Measurements from ENCODE around the gene VASN. TPM values are rescaled to one million over a fixed set of nuclear protein-coding genes. Genes with fewer than 3 reads are reported as not detected.
A peak's percentile ranks its signal among the peaks of the same experiment; 100 is the strongest.

Gene VASN
- total RNA-seq, 1 donor from 2014 or later = 1.6 TPM

DNA sequence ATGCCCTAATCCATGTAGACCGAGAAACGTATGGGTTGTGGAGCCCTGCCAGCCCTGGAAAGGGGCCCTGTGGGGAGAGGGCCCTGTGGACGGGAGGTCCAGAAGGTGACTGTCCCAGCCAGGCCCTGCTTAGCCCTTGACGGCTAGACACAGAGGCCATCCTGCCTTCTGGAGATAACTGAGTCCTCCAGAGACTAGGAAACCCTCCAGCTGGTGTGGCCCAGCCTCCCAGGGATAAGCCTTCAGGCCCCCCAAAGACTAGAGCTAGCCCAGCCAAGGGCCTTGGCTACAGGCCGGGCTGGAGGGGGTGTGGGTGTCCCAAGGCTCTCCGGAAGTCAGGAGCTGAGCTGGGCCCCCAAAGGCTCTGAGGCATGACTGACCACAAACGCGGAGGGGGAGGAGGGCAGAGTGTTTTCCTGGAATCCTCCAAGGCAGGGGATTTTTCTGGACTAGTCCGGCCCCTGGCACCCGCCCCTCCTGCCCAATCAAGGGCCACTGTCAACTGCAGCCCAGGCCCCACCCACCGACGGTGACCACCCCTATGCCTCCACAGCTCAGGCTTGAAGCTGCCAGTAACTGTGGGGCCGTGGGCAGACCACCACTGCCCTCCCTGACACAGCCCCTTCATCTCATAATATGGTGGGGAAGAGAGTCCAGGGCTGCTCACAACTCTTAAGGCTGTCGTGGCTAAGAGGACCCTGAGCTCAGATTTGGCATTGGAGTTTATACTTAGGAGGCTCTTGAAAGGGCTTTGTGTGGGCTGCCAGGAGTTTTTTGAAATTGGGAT, 885 bp upstream of the VASN start:
- no peak for DNase-seq (ENCODE audit: low read depth in 2 of 2)

GRCh38 chr16:4372001-4372577, 441 bp downstream of the VASN start:
- DNase-seq (ENCODE audit: low read depth in 2 of 2) = peak; percentile 23 to 38

- peak in 1 of 2 donors; percentile 88 for DNase-seq (ENCODE audit: low read depth in 2 of 2)
Measured at GRCh38 chr16:4372578-4373355, 1.1 kb downstream of the VASN start.

DNA sequence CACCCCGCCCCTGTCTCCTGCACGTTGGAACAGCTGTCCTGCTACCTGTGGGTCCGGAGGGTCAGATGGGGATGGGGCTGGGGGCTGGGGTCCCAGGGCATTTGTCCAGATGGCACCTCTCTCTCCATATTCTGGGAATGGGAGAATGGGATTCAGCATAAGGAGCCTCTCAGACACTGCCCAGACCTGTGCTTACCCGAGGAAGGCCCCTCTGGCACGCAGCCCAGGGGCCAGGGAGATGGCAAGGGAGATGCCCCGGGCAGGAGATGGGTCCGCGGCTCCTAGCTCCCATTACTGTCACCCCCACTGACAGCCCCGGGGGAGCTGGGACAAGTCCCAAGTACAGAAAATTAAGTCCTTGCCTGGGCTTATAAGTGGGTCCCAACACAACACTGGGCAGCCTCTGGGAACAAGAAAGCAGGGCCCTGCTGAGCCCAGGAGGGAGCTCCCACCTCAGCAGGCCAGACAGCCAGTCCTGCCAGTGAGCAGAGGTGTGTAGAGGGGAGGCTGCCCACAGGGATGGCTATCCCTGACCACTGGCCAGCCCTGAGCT, 1.8 kb downstream of the VASN start:
- no peak for DNase-seq (ENCODE audit: low read depth in 2 of 2)

DNA sequence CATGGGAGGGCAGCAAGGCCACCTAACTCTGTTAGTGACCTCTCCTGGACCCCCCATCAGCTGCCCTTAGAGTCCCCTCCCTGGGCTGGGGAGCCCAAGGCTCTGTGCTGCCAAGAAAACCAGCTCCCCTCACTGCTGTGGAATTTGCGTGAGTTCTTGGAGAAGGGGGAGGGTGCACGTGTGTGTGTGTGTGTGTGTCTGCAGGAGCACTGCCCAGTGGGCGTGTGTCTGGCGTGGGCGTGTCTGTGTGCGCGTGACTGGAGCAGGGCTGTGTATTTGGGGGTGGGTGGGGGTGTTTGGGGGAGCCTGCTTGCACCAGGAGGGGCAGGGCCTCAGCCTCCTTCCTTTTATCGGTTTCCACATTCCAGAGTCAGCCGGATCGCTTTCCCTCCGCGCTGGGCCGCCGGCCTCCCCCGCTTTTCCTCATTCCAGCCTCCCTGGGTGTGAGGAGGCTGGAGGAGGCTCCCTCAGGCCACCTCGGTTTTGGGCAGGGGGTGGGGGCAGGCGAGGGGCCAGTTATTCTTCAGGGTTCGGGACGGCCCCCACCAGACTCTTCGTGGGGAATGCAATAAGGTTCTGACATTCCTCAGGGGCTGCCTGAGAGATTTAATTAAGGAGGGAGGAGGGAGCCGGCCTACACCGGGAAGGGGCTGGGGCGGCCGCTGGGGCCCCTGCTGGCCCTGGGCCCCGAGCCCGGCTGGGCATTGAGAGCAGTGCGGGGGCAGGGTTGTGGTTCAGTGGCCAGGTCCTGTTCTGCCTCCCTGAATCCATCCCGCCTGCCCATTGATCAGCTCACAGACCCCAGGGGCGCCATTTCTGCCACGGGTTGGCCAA, 2.5 kb downstream of the VASN start:
- peak; percentile 61 to 72 for DNase-seq (ENCODE audit: low read depth in 2 of 2)

GRCh38 chr16:4375717-4376116, 4.1 kb downstream of the VASN start:
- DNase-seq (ENCODE audit: low read depth in 2 of 2) = no peak

- peak in 1 of 2 donors; percentile 28 for DNase-seq (ENCODE audit: low read depth in 2 of 2)
Measured at GRCh38 chr16:4376126-4376892, 4.7 kb downstream of the VASN start.

DNA sequence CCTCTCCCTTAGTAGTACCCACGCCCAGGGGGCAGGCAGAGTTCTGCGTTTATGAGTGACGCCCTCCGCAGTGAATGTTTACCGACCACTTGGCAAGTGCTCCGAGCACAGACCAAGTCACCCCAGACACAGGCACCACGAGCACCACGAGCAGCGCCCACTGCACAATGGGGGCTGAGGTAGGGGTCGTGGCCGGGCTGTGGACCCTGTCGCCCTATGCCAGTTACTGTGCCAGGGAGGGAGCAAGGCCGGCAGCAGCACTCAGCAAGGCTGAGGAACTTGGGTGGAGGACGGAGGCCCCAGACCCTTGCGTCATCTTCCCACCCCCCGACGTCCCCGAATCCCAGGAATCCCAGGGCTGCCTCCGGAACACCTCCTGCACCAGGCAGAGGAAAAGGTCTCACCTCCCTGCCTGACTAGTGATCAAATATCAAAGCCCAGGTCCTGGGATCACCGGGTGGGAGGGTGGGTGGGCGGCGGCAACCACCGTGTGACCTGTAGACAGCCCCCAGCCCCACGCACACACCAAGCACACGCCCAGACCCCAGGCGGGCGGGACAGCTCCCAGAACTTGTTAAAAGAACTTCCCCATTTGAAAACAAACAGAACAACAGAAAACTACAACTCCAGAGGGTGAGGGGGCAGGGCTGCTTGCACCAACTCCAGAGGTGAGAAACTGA, 5.4 kb downstream of the VASN start:
- no peak for DNase-seq (ENCODE audit: low read depth in 2 of 2)

DNA sequence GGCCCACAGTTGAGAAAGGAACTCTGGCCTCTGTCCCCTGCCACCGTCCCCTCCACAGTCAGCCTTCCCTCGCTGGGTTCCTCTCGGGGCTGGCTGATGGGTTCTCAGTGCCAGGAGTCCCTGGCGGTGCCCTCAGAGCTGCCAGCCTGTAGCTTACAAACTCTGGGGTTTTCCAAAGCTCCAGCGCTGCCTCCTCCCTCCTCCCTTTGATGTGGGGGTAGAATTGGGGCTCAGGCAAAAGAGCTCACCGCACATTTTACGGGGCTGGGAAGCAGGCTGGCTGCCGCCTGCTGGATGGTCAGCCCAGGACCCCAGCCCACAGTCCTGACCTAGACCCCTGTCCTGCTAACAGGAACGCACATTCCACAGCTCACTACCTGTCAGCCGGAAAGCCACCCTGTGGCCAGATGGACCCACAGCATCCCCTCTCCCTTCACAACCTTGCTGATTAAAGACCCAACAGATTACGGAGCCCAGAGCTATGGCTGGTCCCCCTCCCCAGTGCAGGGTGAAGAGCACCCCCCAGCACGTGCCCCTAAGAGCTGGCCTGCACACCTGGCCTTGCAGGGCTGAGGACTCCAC, 6.0 kb downstream of the VASN start:
- no peak for DNase-seq (ENCODE audit: low read depth in 2 of 2)

DNA sequence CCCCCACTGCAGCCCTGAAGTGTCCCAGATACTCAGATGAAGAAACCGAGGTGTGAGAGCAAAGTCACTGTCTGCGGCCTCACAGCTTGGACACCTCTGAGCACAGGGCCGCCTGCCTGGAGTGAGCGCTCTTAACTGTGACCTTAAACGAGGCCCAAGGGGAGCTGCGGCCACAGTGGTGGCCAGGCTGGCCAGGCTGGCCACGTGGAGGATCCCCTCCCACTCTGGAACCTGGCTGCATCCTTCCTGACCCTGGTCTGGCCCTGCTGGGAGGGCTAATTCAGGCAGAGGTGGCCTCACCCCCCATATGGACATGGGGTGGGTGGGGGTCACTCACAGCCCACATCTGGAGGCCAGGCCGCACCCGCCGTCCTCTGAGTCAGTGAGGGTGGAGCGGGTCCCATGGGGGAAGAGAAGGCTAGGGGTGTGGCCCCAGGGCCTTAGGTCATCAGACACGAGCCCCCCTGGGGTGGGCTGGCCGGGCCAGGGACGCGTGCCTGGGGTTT, 6.6 kb downstream of the VASN start:
- DNase-seq (ENCODE audit: low read depth in 2 of 2) = no peak

GRCh38 chr16:4378999-4379690, 7.5 kb downstream of the VASN start:
- DNase-seq (ENCODE audit: low read depth in 2 of 2) = no peak

- peak in 1 of 2 donors; percentile 31 for DNase-seq (ENCODE audit: low read depth in 2 of 2)
Measured at GRCh38 chr16:4380119-4381063, 8.7 kb downstream of the VASN start.

GRCh38 chr16:4381072-4381934, 9.7 kb downstream of the VASN start:
- DNase-seq (ENCODE audit: low read depth in 2 of 2) = no peak

- DNase-seq (ENCODE audit: low read depth in 2 of 2) = no peak
Measured at GRCh38 chr16:4381935-4382794, 10.5 kb downstream of the VASN start.

DNA sequence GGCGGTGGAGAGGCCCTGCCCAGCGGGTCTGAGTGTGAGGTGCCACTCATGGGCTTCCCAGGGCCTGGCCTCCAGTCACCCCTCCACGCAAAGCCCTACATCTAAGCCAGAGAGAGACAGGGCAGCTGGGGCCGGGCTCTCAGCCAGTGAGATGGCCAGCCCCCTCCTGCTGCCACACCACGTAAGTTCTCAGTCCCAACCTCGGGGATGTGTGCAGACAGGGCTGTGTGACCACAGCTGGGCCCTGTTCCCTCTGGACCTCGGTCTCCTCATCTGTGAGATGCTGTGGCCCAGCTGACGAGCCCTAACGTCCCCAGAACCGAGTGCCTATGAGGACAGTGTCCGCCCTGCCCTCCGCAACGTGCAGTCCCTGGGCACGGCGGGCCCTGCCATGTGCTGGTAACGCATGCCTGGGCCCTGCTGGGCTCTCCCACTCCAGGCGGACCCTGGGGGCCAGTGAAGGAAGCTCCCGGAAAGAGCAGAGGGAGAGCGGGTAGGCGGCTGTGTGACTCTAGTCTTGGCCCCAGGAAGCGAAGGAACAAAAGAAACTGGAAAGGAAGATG, 11.2 kb downstream of the VASN start:
- no peak for DNase-seq (ENCODE audit: low read depth in 2 of 2)
